Choroid plexus epithelial cell (primary cell): Measurements from ENCODE around the gene ARL16.

Source experiments
- DNase-seq: peaks from one replicate; pipeline ENCODE4 v3.0.0-alpha.2; 2010; ENCODE audit warnings: low read depth
- H3K4me3 ChIP-seq: 2 replicates; pipeline ENCODE4 v1.5.1; 2011; ENCODE audit warnings: low read depth, mild to moderate bottlenecking, control low read depth, low read length, moderate library complexity
- TF ChIP-seq, protein P1 (sequence below): conservative IDR thresholded peaks from 2 replicates; pipeline ENCODE4 v1.5.1; 2011; ENCODE audit warnings: low read depth, mild to moderate bottlenecking, control low read depth, inconsistent platforms, low read length, moderate library complexity

Gene ARL16, protein sequence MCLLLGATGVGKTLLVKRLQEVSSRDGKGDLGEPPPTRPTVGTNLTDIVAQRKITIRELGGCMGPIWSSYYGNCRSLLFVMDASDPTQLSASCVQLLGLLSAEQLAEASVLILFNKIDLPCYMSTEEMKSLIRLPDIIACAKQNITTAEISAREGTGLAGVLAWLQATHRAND

DNA sequence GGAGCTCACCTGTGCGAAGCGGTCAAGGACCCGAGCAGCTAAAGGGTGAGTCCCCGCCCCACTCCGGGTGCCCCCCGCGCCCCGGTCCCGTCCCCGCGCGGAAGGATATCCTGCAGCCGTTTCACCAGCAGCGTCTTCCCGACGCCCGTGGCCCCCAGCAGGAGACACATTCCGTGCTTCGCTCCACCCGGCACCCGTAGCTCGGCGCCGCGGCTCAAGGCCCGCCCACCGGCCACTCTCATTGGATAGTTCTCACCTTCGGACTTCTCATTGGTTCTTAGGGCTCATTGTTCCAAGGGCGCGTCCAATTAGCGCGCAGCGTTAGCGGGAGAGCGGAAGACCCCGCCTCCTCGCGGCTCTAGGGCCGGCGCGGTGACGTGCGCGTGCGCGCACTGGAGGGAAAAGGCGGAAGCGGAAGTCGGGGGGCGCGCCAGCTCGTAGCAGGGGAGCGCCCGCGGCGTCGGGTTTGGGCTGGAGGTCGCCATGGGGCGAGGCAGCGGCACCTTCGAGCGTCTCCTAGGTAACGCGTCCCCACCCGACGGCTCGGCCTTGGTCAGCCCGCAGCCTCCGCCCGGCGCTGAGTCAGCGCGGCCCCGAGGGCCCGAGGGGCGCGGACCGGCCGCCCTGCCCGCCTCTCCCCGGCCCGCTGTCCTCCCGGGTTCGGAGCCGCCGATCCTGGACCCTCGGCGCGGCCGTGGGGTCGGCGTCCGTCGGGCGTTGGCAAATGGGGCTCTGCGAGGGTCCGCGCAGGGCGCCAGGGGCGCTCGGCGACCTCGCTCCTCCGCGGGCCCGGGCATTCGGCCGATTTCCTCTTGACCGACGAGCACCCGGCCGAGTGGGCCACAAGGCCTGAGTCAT is at the start of gene ARL16, which contains the start of gene HGS:
ARL16 (minus strand) TSS at position 214 of the 858 bp plus-strand sequence; CDS start at position 170, 44 bp downstream.
HGS (plus strand) TSS at position 428 of the 858 bp plus-strand sequence; CDS start at position 484, 56 bp downstream.
- TF ChIP-seq, protein P1, sequence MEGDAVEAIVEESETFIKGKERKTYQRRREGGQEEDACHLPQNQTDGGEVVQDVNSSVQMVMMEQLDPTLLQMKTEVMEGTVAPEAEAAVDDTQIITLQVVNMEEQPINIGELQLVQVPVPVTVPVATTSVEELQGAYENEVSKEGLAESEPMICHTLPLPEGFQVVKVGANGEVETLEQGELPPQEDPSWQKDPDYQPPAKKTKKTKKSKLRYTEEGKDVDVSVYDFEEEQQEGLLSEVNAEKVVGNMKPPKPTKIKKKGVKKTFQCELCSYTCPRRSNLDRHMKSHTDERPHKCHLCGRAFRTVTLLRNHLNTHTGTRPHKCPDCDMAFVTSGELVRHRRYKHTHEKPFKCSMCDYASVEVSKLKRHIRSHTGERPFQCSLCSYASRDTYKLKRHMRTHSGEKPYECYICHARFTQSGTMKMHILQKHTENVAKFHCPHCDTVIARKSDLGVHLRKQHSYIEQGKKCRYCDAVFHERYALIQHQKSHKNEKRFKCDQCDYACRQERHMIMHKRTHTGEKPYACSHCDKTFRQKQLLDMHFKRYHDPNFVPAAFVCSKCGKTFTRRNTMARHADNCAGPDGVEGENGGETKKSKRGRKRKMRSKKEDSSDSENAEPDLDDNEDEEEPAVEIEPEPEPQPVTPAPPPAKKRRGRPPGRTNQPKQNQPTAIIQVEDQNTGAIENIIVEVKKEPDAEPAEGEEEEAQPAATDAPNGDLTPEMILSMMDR, result no peak
- H3K4me3 ChIP-seq, result peak within 1 kb of the TSS; percentile 76
- peak; percentile 99 for DNase-seq

DNA sequence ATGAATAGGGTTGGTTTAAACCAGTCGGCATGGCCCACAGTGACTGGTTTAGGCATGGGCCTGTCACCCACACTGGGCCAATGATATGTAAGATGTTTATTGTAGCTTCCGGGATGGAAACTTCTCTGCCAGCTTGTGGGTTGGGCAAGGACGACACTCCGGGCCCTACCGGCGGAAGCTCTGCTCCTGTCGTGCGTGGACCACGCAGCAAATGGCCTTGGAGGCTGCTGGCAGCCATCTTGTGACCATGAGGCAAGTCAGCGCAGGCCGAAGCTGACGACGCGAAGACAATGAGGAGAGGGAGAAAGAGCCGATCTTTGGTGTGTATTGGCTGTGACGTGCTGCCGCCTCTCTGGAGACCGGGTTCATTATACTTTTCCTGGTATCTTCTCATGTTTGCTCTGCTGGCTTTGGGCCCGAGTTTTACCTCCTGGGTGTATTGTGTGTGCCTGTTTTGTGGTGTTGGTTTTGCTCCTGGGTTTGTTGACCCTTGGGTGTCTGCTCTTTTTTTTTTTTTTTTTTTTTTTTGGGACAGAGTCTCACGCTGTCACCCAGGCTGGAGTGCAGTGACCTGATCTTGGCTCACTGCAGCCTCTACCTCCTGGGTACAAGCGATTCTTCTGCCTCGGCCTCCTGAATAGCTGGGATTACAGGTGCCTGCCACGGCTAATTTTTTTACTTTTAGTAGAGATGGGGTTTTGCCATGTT is 43.9 kb upstream of the ARL16 start:
- DNase-seq, result no peak
- no peak overlapping the region for H3K4me3 ChIP-seq
- TF ChIP-seq, protein P1, result no peak

DNA sequence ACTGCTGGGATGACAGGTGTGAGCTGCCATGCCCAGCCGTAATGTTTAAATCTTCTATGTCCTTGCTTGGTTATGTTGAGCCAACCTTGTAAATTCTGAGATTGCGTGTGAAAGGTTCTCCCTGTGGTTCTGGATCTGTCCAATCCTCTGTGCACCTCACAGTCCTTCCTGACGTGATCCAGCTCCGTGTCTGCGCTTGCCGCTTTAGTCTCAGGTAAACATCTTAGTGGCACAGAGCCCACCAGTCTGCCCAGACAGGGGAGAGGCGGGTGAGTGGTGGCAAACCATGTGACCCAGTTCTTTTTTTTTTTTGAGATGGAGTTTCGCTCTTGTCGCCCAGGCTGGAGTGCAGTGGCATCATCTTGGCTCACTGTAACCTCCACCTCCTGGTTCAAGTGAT is 42.4 kb upstream of the ARL16 start:
- TF ChIP-seq, protein P1, result no peak
- no peak overlapping the region for H3K4me3 ChIP-seq
- no peak for DNase-seq

DNA sequence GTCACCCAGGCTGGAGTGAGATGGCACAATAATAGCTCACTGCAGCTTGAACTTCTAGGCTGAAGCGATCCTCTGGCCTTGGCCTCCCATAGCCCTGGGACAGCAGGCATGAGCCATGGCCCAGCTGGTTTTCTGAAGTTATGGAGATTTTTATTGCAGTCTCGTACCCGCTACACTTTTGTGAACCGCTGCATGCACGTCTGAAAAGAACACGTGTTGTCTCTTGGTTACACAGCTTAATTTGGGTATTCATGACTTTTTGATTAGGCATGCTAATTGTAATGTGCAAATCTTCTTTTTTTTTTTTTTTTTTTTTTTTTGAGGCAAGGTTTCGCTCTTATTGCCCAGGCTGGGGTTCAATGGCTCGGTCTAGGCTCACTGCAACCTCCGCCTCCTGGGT is 41.8 kb upstream of the ARL16 start:
- no peak overlapping the region for H3K4me3 ChIP-seq
- TF ChIP-seq, protein P1, result no peak
- DNase-seq, result no peak

DNA sequence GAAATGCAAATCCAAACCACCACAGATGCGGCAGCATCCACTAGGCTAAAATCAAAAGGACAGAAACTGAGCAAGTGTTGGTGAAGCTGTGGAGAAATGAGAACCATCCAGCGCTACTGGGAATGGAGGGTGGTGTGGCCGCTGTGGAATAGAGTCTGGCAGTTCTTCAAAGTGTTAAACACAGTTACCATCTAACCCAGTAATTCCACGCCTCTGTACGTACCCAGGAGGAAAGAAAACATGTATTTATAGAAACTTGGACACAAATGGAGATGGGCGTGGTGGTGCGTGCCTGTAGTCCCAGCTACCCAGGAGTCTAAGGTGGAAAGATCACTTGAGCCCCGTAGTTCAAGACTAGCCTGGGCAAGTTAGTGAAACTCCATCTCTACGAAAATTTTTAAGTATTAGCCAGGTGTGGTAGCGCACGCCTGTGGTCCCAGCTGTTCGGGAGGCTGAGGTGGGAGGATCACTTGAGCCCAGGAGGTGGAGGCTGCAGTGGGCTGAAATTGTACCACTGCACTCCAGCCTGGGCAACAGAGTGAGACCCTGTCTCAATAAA is 40.1 kb upstream of the ARL16 start:
- DNase-seq, result no peak
- TF ChIP-seq, protein P1, result no peak
- H3K4me3 ChIP-seq, result no peak overlapping the region

DNA sequence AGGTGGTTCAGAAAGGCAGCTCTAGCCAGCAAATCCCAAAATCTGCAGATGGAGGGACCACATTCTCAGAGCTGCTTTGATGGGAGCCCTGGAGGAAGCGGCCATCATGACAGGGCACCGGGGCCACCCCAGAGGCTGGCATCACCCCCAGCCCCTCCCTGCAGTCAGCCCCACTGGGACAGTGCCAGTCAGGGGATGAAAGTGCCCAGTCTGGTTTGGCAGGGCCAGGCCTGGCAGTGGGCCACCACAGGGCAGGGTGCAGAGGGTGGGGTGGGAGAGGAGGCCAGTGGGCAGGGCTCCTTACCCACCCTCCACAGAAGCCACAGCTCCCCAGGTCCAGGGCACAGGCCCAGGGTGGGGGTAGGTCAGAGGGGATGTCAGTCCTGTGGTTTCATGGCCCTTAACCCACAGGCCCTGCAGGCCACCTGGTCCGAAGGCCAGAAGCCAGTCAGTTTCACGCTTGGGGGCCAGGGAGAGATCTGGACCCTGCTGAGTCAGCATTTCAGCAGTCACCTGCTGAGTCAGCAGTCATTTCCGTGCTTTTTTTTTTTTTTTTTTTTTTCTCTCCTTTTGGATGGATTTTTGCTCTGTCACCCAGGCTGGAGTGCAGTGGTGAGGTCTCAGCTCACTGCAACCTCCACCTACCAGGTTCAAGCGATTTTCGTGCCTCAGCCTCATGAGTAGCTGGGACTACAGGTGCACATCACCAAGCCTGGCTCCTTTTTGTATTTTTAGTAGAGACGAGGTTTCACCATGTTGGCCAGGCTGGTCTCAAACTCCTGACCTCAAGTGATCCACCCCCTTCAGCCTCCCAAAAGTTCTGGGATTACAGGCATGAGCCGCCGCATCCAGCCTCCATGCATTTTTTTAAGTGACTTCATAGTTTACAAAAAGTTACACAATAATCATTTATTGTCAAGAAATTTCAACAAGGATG is 38.9 kb upstream of the ARL16 start:
- H3K4me3 ChIP-seq, result no peak overlapping the region
- peak; percentile 23 for DNase-seq
- TF ChIP-seq, protein P1, result no peak
